Uterus (tissue), 4 donors: ENCODE measurements around the gene LAMA1. TPM values are rescaled to one million over a fixed set of nuclear protein-coding genes. Genes with fewer than 3 reads are reported as not detected.

Experiments
- DNase-seq, 2 donors: peaks; one replicate each; pipeline ENCODE4 v3.0.0-alpha.2; 2019 to 2020
- H3K27ac ChIP-seq, 2 donors: fragments of 200-600 bp; sonication (generic); 1 replicate in 1 of 2; 2 replicates in 1 of 2; pipeline ENCODE4 v1.5.1; 2016 to 2018
- H3K27me3 ChIP-seq, 2 donors: fragments of 200-600 bp; sonication (generic); one replicate each; pipeline ENCODE4 v1.5.1; 2018 to 2019; ENCODE audit warnings: control low read depth in 1 of 2
- H3K36me3 ChIP-seq, 2 donors: fragments of 200-600 bp; sonication (generic); one replicate each; pipeline ENCODE4 v1.5.1; 2019; ENCODE audit warnings: control low read depth in 1 of 2
- H3K4me1 ChIP-seq, 2 donors: fragments of 200-600 bp; sonication (generic); one replicate each; pipeline ENCODE4 v1.5.1; 2018 to 2019; ENCODE audit warnings: control low read depth in 1 of 2
- H3K4me3 ChIP-seq, 2 donors: fragments of 200-600 bp; sonication (generic); 1 replicate in 1 of 2; 2 replicates in 1 of 2; pipeline ENCODE4 v1.5.1; 2018 to 2019; ENCODE audit warnings: mild to moderate bottlenecking in 1 of 2
- H3K9me3 ChIP-seq, 2 donors: fragments of 200-600 bp; sonication (generic); one replicate each; pipeline ENCODE4 v1.5.1; 2019; ENCODE audit warnings: control low read depth in 1 of 2
- POLR2A ChIP-seq, 2 donors: fragments of 450-650 bp; IDR thresholded peaks; one replicate each; pipeline ENCODE4 v1.6.1; 2016; ENCODE audit warnings: antibody characterized with exemption in 2 of 2, mild to moderate bottlenecking in 1 of 2, moderate library complexity in 1 of 2
- intact Hi-C: fragments of 100-400 bp; cut with DNase I; formaldehyde crosslinking; loops from one replicate; pipeline ENCODE4 v1.15.1; 2023; ENCODE audit warnings: low total_unique reads
- total RNA-seq, 4 donors: library from RNA; depleted of rRNA in 3 of 4; stranded (reverse); fragments of >200 nt in 3 of 4; gene quantifications; one replicate each; pipeline versions ENCODE4 v1.1.0 to v1.2.4, GENCODE V29; 2014 to 2023
- TF ChIP-seq, protein P1 (sequence below), 4 experiments: fragments of 200-600 bp in 2 of 4; fragments of 450-650 bp in 2 of 4; sonication (generic) in 2 of 4; IDR thresholded peaks; one replicate each; pipeline ENCODE4 v1.5.1; 2016 to 2019; ENCODE audit warnings: antibody characterized with exemption in 4 of 4, mild to moderate bottlenecking in 2 of 4, moderate library complexity in 1 of 4
- donor health status: DM: yes; HTN: yes; CAD: no.

The LAMA1 gene
- total RNA-seq, 4 donors from 2014 or later, result 0.88 to 13.5 (median 2.1) TPM

DNA sequence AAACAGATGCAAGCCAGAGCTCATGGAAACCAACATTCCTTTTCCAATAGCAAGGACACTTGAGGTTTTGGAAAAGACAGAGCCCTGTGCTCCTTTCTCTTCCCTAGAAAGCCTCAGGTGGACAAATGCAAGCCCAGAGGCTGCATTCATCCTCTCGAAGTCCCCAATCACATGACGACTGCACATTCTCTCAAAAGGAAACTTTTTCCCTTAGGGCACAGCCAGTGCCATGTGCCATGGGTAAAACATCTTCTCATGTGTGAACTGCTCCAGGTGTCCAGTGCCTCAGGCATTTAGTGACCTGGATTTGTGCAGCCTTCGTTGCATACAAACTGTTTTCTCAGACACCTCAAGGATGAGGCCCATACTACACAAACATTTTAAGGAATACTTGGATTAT, 140.7 kb downstream of the LAMA1 start:
- Histone ChIP-seq H3K4me3 (no peak overlapping the region), H3K36me3 (no peaks in the 10 kb centered on the region), H3K9me3 (no peaks in the 10 kb centered on the region), H3K4me1 (no peaks in the 10 kb centered on the region), H3K27ac (no peak overlapping the region), H3K27me3 (no peaks in the 10 kb centered on the region)
- intact Hi-C loops, result no loop called here
- no peak for DNase-seq
- TF ChIP-seq, protein P1, sequence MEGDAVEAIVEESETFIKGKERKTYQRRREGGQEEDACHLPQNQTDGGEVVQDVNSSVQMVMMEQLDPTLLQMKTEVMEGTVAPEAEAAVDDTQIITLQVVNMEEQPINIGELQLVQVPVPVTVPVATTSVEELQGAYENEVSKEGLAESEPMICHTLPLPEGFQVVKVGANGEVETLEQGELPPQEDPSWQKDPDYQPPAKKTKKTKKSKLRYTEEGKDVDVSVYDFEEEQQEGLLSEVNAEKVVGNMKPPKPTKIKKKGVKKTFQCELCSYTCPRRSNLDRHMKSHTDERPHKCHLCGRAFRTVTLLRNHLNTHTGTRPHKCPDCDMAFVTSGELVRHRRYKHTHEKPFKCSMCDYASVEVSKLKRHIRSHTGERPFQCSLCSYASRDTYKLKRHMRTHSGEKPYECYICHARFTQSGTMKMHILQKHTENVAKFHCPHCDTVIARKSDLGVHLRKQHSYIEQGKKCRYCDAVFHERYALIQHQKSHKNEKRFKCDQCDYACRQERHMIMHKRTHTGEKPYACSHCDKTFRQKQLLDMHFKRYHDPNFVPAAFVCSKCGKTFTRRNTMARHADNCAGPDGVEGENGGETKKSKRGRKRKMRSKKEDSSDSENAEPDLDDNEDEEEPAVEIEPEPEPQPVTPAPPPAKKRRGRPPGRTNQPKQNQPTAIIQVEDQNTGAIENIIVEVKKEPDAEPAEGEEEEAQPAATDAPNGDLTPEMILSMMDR (IDR thresholded peaks at IDR 0.05), result no peak
- TF ChIP-seq POLR2A (IDR thresholded peaks at IDR 0.05), result no peak

DNA sequence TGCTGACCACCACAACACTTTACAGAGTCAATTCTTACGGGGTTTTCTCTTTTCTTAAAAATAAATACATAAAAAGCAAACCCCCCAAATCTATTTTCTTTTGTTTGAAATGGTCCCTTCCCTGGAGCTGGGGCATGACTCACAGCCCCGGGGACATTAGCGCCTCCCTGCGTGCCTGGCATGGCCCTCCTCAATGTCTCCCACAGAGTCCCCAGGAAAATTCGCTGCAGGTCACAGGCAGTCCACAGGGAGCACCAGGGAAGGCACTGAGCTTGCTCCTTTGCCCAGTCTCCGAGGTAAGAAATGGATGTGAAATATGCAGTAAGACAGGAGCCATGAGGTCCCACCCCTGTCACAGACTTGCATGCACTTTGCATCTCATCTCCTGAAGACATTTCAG, 142.5 kb downstream of the LAMA1 start:
- Histone ChIP-seq H3K4me1 (no peaks in the 10 kb centered on the region), H3K9me3 (no peaks in the 10 kb centered on the region), H3K27me3 (no peaks in the 10 kb centered on the region), H3K36me3 (no peaks in the 10 kb centered on the region), H3K4me3 (no peak overlapping the region), H3K27ac (no peak overlapping the region)
- DNase-seq, result no peak
- TF ChIP-seq POLR2A (IDR thresholded peaks at IDR 0.05), result no peak
- intact Hi-C loops, result no loop called here

DNA sequence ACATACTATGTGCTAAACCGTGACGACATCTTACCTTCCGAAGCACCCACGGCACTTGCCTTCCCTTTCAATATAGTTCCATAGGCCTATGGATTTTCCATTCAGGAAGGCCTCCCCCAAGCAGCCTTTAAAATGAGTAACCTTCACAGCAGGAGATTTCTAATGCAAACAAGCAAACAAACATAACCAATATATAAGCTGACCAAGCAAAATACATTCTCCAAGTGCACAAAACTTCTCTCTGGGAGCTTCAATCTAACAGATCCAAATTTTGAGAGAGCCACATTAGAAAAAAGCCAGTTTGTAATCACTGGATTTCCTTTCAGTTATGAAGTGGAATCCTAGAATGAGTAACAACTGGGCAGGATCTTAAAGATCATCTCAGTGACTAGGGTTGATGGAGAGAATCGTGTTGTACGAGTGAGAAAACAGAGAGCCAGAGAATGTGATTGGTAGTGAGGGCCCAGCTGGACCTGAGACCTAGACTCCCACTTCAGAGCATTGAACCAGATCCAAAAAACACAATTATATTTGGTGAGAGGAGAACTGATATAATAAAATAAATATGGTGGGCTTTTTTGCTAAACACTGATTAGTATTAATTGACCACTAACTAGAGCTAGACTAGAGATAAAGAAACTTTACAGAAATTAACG, 145.6 kb downstream of the LAMA1 start:
- Histone ChIP-seq H3K9me3 (no peaks in the 10 kb centered on the region), H3K36me3 (no peaks in the 10 kb centered on the region), H3K27me3 (no peaks in the 10 kb centered on the region), H3K4me3 (no peak overlapping the region), H3K4me1 (no peaks in the 10 kb centered on the region), H3K27ac (no peak overlapping the region)
- TF ChIP-seq, protein P1 (IDR thresholded peaks at IDR 0.05), result no peak
- no peak for TF ChIP-seq POLR2A (IDR thresholded peaks at IDR 0.05)
- DNase-seq, result no peak
- intact Hi-C loops, result no loop called here

DNA sequence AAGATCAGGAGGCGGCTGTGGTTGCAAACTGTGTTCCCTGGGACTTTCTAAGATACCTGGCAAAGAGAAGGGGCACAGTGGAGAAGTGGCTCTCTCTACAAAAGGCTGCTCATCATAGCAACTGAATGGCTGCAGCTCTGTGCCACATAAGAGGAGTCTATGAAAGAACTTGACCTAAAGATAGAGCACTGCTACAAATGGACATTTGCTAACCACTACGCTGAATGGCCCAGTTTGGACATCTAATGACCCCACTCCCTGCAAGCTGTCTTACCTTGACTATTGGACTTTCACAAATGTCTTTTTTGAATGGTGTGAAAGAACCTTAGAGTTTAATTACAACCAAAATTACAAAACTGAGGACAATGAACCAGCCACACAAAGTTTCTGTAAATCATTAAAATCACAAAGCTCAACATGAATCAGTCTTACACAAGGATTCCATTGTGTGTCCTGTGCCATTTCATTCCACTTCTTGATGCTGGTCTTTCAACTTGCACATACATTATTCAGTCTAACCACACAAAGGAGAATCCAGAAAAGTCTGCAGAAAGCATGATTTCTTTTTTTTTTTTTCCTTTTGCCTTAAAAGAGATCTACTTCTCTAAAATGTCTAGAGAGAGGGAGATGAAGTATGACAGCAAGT, 154.0 kb downstream of the LAMA1 start:
- TF ChIP-seq, protein P1 (IDR thresholded peaks at IDR 0.05), result no peak
- TF ChIP-seq POLR2A (IDR thresholded peaks at IDR 0.05), result no peak
- Histone ChIP-seq H3K9me3 (no peaks in the 10 kb centered on the region), H3K36me3 (no peaks in the 10 kb centered on the region), H3K27me3 (no peaks in the 10 kb centered on the region), H3K27ac (no peak overlapping the region), H3K4me3 (no peak overlapping the region), H3K4me1 (no peaks in the 10 kb centered on the region)
- DNase-seq, result no peak
- intact Hi-C loops, result no loop called here

DNA sequence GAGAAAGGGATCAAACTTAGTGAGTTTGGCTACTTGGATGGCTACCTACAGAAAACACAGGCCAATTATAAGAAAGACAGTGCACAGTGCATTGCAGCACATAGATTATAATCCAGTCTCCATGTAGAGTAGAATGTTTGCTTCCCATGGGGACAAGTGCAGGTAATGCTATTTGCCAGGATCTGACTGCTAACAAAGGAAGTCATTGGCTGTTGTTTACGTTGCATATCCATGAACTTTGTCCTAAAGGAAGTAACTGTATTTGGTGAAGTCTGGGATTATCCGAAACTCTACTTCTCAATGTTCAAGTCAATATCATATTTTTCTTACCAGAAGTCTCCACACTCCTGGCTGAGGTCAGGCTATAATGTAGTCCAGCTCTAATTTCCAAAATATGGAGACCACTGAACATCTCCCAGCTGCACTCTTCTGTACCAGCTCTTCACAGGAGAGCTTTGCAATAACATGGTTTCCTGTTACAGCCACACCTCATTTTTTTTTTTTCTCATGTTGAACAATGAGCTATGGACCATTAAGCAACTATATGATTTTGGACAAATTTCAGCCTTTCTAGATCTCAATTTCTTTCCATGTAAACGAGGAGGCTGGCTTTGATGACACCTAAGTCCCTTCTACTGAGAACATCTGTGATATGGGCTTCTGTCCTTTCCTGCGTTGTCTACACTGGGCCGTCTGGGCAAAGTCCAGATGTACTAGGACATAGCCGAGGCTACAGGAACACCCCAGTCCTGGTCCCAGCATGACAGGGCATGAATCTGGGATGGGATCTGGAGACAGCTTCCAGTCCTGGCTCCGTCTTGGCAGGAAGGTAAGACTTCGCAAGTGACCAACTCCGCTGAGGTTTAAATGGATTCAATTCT, 154.8 kb downstream of the LAMA1 start:
- Histone ChIP-seq H3K4me3 (no peak overlapping the region), H3K36me3 (no peaks in the 10 kb centered on the region), H3K9me3 (no peaks in the 10 kb centered on the region), H3K27ac (no peak overlapping the region), H3K27me3 (no peaks in the 10 kb centered on the region), H3K4me1 (no peaks in the 10 kb centered on the region)
- DNase-seq, result no peak
- intact Hi-C loops, result no loop called here
- TF ChIP-seq, protein P1 (IDR thresholded peaks at IDR 0.05), result no peak
- no peak for TF ChIP-seq POLR2A (IDR thresholded peaks at IDR 0.05)
